Effector memory CD4-positive, alpha-beta T cell (primary cell): ENCODE results near the gene PHKA2.

Source experiments
- DNase-seq, 3 donors: peaks; one replicate each; pipeline ENCODE4 v3.0.0-alpha.2; 2020
- H3K27ac ChIP-seq: 2 replicates; pipeline ENCODE4 v1.7.0; 2013; ENCODE audit warnings: mild to moderate bottlenecking, low read length, moderate library complexity; ENCODE audit not compliant: insufficient read depth, poor library complexity, severe bottlenecking
- H3K27me3 ChIP-seq: replicated peaks from 2 replicates; pipeline ENCODE4 v1.7.0; 2013; ENCODE audit warnings: mild to moderate bottlenecking, low read length; ENCODE audit not compliant: insufficient read depth, control insufficient read depth, poor library complexity, severe bottlenecking
- H3K36me3 ChIP-seq: 2 replicates; pipeline ENCODE4 v1.7.0; 2013; ENCODE audit warnings: mild to moderate bottlenecking, low read length, moderate library complexity; ENCODE audit not compliant: control insufficient read depth, insufficient read depth
- H3K4me1 ChIP-seq: 2 replicates; pipeline ENCODE4 v1.7.0; 2013; ENCODE audit warnings: low read length, mild to moderate bottlenecking; ENCODE audit not compliant: control insufficient read depth, insufficient read depth, poor library complexity, severe bottlenecking
- H3K4me3 ChIP-seq: 2 replicates; pipeline ENCODE4 v1.7.0; 2013; ENCODE audit warnings: low read length, low read depth, mild to moderate bottlenecking; ENCODE audit not compliant: insufficient read depth, poor library complexity, severe bottlenecking
- H3K9me3 ChIP-seq: 2 replicates; pipeline ENCODE4 v1.7.0; 2013; ENCODE audit warnings: mild to moderate bottlenecking, low read length, moderate library complexity; ENCODE audit not compliant: control insufficient read depth

The PHKA2 gene

DNA sequence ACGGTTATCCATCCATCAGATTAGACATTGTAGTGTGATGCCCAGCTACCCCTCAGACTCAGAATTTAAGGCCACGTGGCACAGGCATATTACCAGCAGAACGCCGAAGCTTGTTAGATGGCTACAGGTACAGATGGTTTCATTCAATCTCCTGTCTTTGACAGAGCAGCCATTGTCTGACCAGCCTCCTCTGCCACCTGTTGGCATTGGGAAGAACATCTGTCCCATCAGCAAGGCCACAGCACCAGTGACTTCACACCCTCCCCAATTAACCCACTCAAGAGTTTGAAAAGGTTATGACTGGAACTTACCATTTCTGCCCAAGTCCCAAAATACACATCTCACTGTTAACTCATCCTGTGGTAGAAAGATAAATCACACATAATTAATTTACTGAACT is 22.0 kb upstream of the PHKA2 start:
- DNase-seq, result no peak
- no peaks in the 10 kb centered on the region for H3K36me3 ChIP-seq
- H3K4me1 ChIP-seq, result no peaks in the 10 kb centered on the region
- H3K27me3 ChIP-seq, result no peaks in the 10 kb centered on the region
- no peak overlapping the region for H3K4me3 ChIP-seq
- H3K9me3 ChIP-seq, result no peaks in the 10 kb centered on the region
- no peak overlapping the region for H3K27ac ChIP-seq

GRCh38 chrX:19003756-19004155 is 19.8 kb upstream of the PHKA2 start:
- no peaks in the 10 kb centered on the region for H3K36me3 ChIP-seq
- H3K9me3 ChIP-seq, result no peaks in the 10 kb centered on the region
- no peak overlapping the region for H3K4me3 ChIP-seq
- H3K27ac ChIP-seq, result no peak overlapping the region
- H3K27me3 ChIP-seq, result no peaks in the 10 kb centered on the region
- no peak for DNase-seq
- no peaks in the 10 kb centered on the region for H3K4me1 ChIP-seq

DNA sequence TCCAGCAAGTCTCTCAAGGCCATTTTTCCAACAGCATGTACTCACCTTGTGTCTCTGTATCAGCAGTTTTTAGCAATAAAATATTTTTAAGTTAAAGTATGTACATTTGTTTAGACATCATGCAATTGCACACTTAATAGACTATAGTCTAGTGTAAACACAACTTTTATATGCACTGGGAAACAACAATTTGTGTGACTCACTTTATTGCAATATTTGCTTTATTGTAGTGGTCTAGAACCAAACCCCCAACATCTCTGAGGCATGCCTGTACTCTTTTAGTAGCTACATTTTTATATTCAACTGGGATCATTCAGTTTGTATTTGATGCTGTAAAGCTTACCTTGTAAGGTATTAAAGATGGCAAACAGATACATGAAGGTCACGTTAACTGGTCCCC is 14.7 kb upstream of the PHKA2 start:
- Histone ChIP-seq H3K4me1 (no peaks in the 10 kb centered on the region), H3K27me3 (no peaks in the 10 kb centered on the region), H3K4me3 (no peak overlapping the region), H3K36me3 (no peaks in the 10 kb centered on the region), H3K27ac (no peak overlapping the region), H3K9me3 (no peaks in the 10 kb centered on the region)
- DNase-seq, result no peak

DNA sequence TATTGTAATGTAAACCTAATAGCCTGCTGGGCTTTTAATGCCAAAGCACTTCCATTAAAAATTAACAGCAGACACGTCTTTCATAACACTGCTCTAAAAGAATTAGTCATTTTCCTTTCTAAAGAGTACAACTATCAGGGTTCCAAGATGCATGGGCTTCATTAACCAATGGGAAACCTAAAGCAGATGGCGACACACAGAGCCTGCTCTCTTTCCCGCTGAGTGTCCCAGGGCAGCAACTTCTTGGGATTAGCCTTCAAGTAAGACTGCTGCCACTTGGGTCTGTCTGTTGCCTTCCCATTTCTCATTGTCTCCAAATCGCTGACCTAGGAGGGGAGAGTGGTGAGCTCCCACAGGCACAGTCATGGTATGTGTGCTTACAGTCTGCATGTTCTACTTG is 14.0 kb upstream of the PHKA2 start:
- H3K27ac ChIP-seq, result no peak overlapping the region
- H3K9me3 ChIP-seq, result no peaks in the 10 kb centered on the region
- DNase-seq, result no peak
- no peaks in the 10 kb centered on the region for H3K4me1 ChIP-seq
- no peak overlapping the region for H3K4me3 ChIP-seq
- no peaks in the 10 kb centered on the region for H3K27me3 ChIP-seq
- no peaks in the 10 kb centered on the region for H3K36me3 ChIP-seq

- H3K36me3 ChIP-seq, result no peaks in the 10 kb centered on the region
- no peak for DNase-seq
- no peaks in the 10 kb centered on the region for H3K4me1 ChIP-seq
- H3K27ac ChIP-seq, result no peak overlapping the region
- no peaks in the 10 kb centered on the region for H3K9me3 ChIP-seq
- no peak overlapping the region for H3K4me3 ChIP-seq
- H3K27me3 ChIP-seq, result no peaks in the 10 kb centered on the region
Measured at GRCh38 chrX:18996536-18996935, 12.6 kb upstream of the PHKA2 start.

DNA sequence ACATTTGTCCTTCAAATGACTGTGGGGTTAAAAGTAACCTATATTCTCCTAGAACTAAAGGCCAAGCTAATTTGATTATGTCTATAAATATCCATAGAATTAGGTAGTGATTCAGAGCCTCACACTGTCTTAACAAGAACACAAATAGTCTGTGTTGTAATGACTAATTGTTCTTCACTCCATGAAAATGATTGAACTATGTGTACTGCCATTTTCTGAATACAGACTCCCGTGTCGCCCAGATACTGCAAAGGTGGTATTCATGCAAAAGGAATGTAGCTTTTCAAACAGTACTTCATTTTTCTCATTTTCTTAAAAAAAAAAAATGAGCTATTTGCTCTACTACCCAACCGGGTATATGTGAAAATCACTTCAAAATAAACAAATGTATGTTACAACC is 11.3 kb upstream of the PHKA2 start:
- H3K27ac ChIP-seq, result no peak overlapping the region
- H3K27me3 ChIP-seq, result no peaks in the 10 kb centered on the region
- no peak for DNase-seq
- no peaks in the 10 kb centered on the region for H3K9me3 ChIP-seq
- H3K4me3 ChIP-seq, result no peak overlapping the region
- H3K36me3 ChIP-seq, result no peaks in the 10 kb centered on the region
- H3K4me1 ChIP-seq, result no peaks in the 10 kb centered on the region

GRCh38 chrX:18994713-18995112 is 10.8 kb upstream of the PHKA2 start:
- no peak overlapping the region for H3K4me3 ChIP-seq
- H3K27me3 ChIP-seq, result no peaks in the 10 kb centered on the region
- no peak for DNase-seq
- H3K36me3 ChIP-seq, result no peaks in the 10 kb centered on the region
- H3K27ac ChIP-seq, result no peak overlapping the region
- no peaks in the 10 kb centered on the region for H3K4me1 ChIP-seq
- no peaks in the 10 kb centered on the region for H3K9me3 ChIP-seq

DNA sequence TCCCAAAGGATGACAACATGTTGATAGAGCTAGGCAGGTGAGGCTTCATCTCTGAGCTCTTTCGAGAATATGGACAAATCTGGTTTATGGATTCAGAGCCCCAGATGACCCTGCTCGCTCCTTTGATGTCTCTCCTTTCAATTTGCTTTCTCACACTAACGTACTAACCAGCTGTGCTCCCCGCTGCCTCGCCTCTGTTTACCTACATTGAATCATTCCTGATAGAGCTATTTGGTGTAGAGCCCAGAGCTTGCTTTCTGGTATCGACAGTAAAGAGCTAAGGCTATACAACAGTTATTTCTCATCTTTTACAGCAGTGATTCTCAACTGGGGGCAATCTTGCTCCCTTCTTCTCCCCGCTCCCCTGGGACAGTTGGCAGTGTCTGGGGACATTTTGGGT is 8.9 kb upstream of the PHKA2 start:
- H3K4me1 ChIP-seq, result no peaks in the 10 kb centered on the region
- DNase-seq, result no peak
- H3K27ac ChIP-seq, result no peak overlapping the region
- H3K27me3 ChIP-seq, result no peaks in the 10 kb centered on the region
- no peaks in the 10 kb centered on the region for H3K36me3 ChIP-seq
- H3K4me3 ChIP-seq, result no peak overlapping the region
- H3K9me3 ChIP-seq, result no peaks in the 10 kb centered on the region

GRCh38 chrX:18985186-18985435 is 1.2 kb upstream of the PHKA2 start:
- Histone ChIP-seq H3K4me1 (no peaks in the 10 kb centered on the region), H3K27me3 (no peaks in the 10 kb centered on the region), H3K27ac (peak overlapping the region; percentile 86), H3K36me3 (no peaks in the 10 kb centered on the region), H3K9me3 (no peaks in the 10 kb centered on the region), H3K4me3 (peak overlapping the region; percentile 78)
- no peak for DNase-seq

DNA sequence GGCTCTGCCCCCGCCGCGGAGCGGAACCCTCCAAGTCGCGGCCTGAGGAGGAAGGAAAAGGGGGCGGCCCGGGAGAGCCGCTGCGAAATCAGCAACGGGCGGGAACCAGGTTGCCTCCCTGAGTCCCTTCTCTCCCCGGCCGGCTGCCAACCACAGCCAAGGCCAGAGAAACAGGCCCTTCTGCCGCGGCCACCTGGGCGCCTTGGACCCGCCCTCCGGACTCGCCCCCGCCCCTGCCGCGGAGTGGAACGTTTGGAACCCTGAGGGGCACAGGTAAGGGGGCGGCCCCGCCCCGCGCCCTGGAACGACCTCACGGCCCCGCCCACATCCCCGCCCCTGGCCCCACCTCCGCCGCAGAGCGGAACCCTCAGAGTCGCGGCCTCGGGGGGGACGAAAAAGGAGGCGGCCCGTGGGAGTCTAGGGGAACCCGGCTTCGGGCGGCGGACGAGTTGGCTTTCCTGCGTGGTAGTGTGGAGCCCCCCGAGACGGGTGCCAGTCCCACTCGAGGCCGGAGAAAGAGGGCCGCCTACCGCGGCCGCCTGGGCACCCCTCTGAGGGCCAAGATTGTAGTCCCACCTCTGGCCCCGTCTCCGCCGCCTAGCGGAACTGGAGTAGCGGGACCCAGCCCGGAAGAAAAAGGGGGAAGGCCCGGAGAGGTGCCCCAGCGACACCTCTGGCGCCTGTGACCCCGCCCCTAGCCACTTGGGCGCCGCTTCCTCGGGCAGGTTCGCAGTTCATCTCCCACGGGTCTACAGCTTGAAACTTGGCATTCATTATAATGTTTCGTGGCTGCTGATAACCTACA is 669 bp upstream of the PHKA2 start:
- no peaks in the 10 kb centered on the region for H3K36me3 ChIP-seq
- H3K27me3 ChIP-seq, result no peaks in the 10 kb centered on the region
- H3K4me3 ChIP-seq, result peak overlapping the region; percentile 78
- peak overlapping the region; percentile 86 for H3K27ac ChIP-seq
- no peaks in the 10 kb centered on the region for H3K9me3 ChIP-seq
- DNase-seq, result peak; percentile 76 to 79 (median 76)
- no peaks in the 10 kb centered on the region for H3K4me1 ChIP-seq
